SK-N-SH (cell line): ENCODE measurements around the gene RHBDL2. TPM values are rescaled to one million over a fixed set of nuclear protein-coding genes. Genes with fewer than 3 reads are reported as not detected.

Experiments
- CTCF ChIA-PET: fragments of 300-600, 350-600 bp; formaldehyde crosslinking; extraction: SDS; loops from one replicate; lab custom pipeline; 2021; lab: Yijun Ruan, JAX
- POLR2A ChIA-PET: fragments of 350-600 bp; sonication (Branson Sonifier 250); formaldehyde crosslinking; extraction: SDS; loops from one replicate; lab custom pipeline; 2020; ENCODE audit warnings: antibody characterized with exemption, inconsistent platforms; lab: Yijun Ruan, JAX
- DNase-seq: peaks from one replicate; pipeline ENCODE4 v3.0.0; 2012
- H2AFZ ChIP-seq: fragments of 200-600 bp; sonication (generic); 2 replicates; pipeline ENCODE4 v1.8.1; 2016; ENCODE audit warnings: antibody characterized with exemption, mild to moderate bottlenecking, low read depth
- H3F3A ChIP-seq: fragments of 200-600 bp; sonication (generic); replicated peaks from 2 replicates; pipeline ENCODE3; 2016; ENCODE audit warnings: antibody characterized with exemption, mild to moderate bottlenecking; ENCODE audit not compliant: insufficient read depth
- H3K27ac ChIP-seq, 2 experiments: fragments of 200-500 bp in 1 of 2; fragments of 200-600 bp in 1 of 2; sonication (Bioruptor generic) in 1 of 2; sonication (generic), shearing (Covaris generic) in 1 of 2; 2 replicates each; pipeline versions ENCODE4 v1.5.1 to v1.6.1; 2014 to 2016; ENCODE audit warnings: low read depth in 2 of 2, inconsistent platforms in 1 of 2, low read length in 1 of 2, mild to moderate bottlenecking in 1 of 2, mixed read lengths in 1 of 2
- H3K27me3 ChIP-seq: fragments of 200-600 bp; sonication (generic), shearing (Covaris generic); 2 replicates; pipeline ENCODE4 v1.6.1; 2016; ENCODE audit warnings: mixed run types; ENCODE audit not compliant: insufficient read depth
- H3K36me3 ChIP-seq, 2 experiments: fragments of 200-500 bp in 1 of 2; fragments of 200-600 bp in 1 of 2; sonication (Bioruptor generic) in 1 of 2; sonication (generic) in 1 of 2; replicated peaks in 1 of 2; 2 replicates each; pipeline versions ENCODE3 to v1.5.1; 2014 to 2016; ENCODE audit warnings: low read length in 1 of 2, mild to moderate bottlenecking in 1 of 2; ENCODE audit not compliant: insufficient read depth in 2 of 2, control insufficient read depth in 1 of 2
- H3K4me1 ChIP-seq, 2 experiments: fragments of 200-500 bp in 1 of 2; fragments of 200-600 bp in 1 of 2; sonication (Bioruptor generic) in 1 of 2; sonication (generic), shearing (Covaris generic) in 1 of 2; 2 replicates each; pipeline versions ENCODE4 v1.5.1 to v1.6.1; 2014 to 2016; ENCODE audit warnings: low read depth in 1 of 2, low read length in 1 of 2, mixed run types in 1 of 2; ENCODE audit not compliant: insufficient read depth in 2 of 2, control insufficient read depth in 1 of 2
- H3K4me2 ChIP-seq: fragments of 200-600 bp; sonication (generic), shearing (Covaris generic); 2 replicates; pipeline ENCODE4 v1.6.1; 2017; ENCODE audit warnings: mixed run types
- H3K4me3 ChIP-seq, 2 experiments: fragments of 200-500 bp in 1 of 2; fragments of 200-600 bp in 1 of 2; sonication (Bioruptor generic) in 1 of 2; sonication (generic), shearing (Covaris generic) in 1 of 2; 2 replicates each; pipeline versions ENCODE4 v1.5.1 to v1.8.1; 2014 to 2016; ENCODE audit warnings: low read depth in 2 of 2, inconsistent platforms in 1 of 2, low read length in 1 of 2, mild to moderate bottlenecking in 1 of 2, mixed read lengths in 1 of 2, moderate library complexity in 1 of 2
- H3K79me2 ChIP-seq: fragments of 200-600 bp; sonication (generic); 2 replicates; pipeline ENCODE4 v1.8.1; 2017; ENCODE audit warnings: mild to moderate bottlenecking; ENCODE audit not compliant: insufficient read depth
- H3K9ac ChIP-seq: fragments of 200-600 bp; sonication (generic); 2 replicates; pipeline ENCODE4 v1.6.1; 2017; ENCODE audit warnings: mixed run types
- H3K9me2 ChIP-seq: fragments of 200-600 bp; sonication (generic); 2 replicates; pipeline ENCODE4 v1.6.1; 2017; ENCODE audit warnings: mixed run types
- H3K9me3 ChIP-seq: fragments of 200-600 bp; sonication (generic); 2 replicates; pipeline ENCODE4 v1.6.1; 2017; ENCODE audit warnings: mixed run types, mild to moderate bottlenecking, moderate library complexity
- H4K20me1 ChIP-seq: fragments of 200-600 bp; sonication (generic); 2 replicates; pipeline ENCODE4 v1.6.1; 2017; ENCODE audit warnings: mild to moderate bottlenecking, mixed run types; ENCODE audit not compliant: insufficient read depth
- CHD2 ChIP-seq: fragments of 150-350 bp; IDR thresholded peaks from 2 replicates; pipeline ENCODE4 v1.6.1; 2018; ENCODE audit warnings: low read length; ENCODE audit not compliant: partially characterized antibody
- CTCF ChIP-seq: fragments of 200-600 bp; sonication (generic); IDR thresholded peaks from 2 replicates; pipeline ENCODE4 v1.6.1; 2017; ENCODE audit warnings: antibody characterized with exemption, mild to moderate bottlenecking, moderate library complexity
- EP300 ChIP-seq, 2 experiments: IDR thresholded peaks; 2 replicates each; pipeline versions ENCODE4 v1.4.0 to v1.6.1; 2012; ENCODE audit warnings: borderline replicate concordance in 1 of 2, low read depth in 1 of 2, low read length in 1 of 2
- FOSL2 ChIP-seq: IDR thresholded peaks from 2 replicates; pipeline ENCODE4 v1.4.0; 2012; ENCODE audit warnings: low read depth, mild to moderate bottlenecking, moderate library complexity, borderline replicate concordance
- FOXJ3 ChIP-seq: sonication (generic); formaldehyde crosslinking; IDR thresholded peaks from 2 replicates; pipeline ENCODE4 v1.5.1; 2020; ENCODE audit warnings: mild to moderate bottlenecking, missing genetic modification reagents
- FOXM1 ChIP-seq: IDR thresholded peaks from 2 replicates; pipeline ENCODE4 v1.4.0; 2012; ENCODE audit warnings: low read depth, mild to moderate bottlenecking
- IRF3 ChIP-seq: fragments of 150-350 bp; IDR thresholded peaks from 2 replicates; pipeline ENCODE4 v1.6.1; 2016; ENCODE audit warnings: mild to moderate bottlenecking, low read depth, low read length
- JUND ChIP-seq: IDR thresholded peaks from 2 replicates; pipeline ENCODE4 v1.4.0; 2012
- MAX ChIP-seq: IDR thresholded peaks from 2 replicates; pipeline ENCODE4 v1.4.0; 2012; ENCODE audit warnings: low read depth
- MXI1 ChIP-seq: IDR thresholded peaks from 2 replicates; pipeline ENCODE4 v1.6.1; 2012; ENCODE audit warnings: mild to moderate bottlenecking, low read depth, low read length, improper control_type of control experiment
- NFIC ChIP-seq: IDR thresholded peaks from 2 replicates; pipeline ENCODE4 v1.4.0; 2012; ENCODE audit warnings: borderline replicate concordance
- NRF1 ChIP-seq: IDR thresholded peaks from 2 replicates; pipeline ENCODE4 v1.6.1; 2012; ENCODE audit warnings: low read depth, mild to moderate bottlenecking, low read length
- PBX3 ChIP-seq: IDR thresholded peaks from 2 replicates; pipeline ENCODE4; 2012
- RCOR1 ChIP-seq: fragments of 150-350 bp; IDR thresholded peaks from 2 replicates; pipeline ENCODE4 v1.6.1; 2017; ENCODE audit warnings: antibody characterized with exemption, low read length
- RFX5 ChIP-seq: IDR thresholded peaks from 2 replicates; pipeline ENCODE4 v1.6.1; 2012; ENCODE audit warnings: mild to moderate bottlenecking, improper control_type of control experiment, low read length
- TCF12 ChIP-seq: IDR thresholded peaks from 2 replicates; pipeline ENCODE4 v1.4.0; 2012
- TEAD4 ChIP-seq: IDR thresholded peaks from 2 replicates; pipeline ENCODE4 v1.4.0; 2012; ENCODE audit warnings: mild to moderate bottlenecking, borderline replicate concordance; ENCODE audit not compliant: insufficient read depth
- YY1 ChIP-seq: IDR thresholded peaks from 2 replicates; pipeline ENCODE4 v1.4.0; 2012; ENCODE audit warnings: low read depth, mild to moderate bottlenecking
- ZBTB33 ChIP-seq: IDR thresholded peaks from 2 replicates; pipeline ENCODE4 v1.4.0; 2012; ENCODE audit warnings: low read depth, borderline replicate concordance
- WGBS: methylation state at CpG from one replicate; pipeline ENCODE4 v1.1.6; 2017; ENCODE audit warnings: low lambda C conversion rate; 5-methylcytosine and 5-hydroxymethylcytosine counted together
- polyA plus RNA-seq, 3 experiments: library from polyadenylated mRNA; depleted of rRNA; stranded (reverse); fragments of >200 nt; gene quantifications; 2 replicates each; pipeline ENCODE4 v1.2.3, GENCODE V29; 2012

RHBDL2 gene
- polyA plus RNA-seq, 1 of the 3 experiments (the other 2 are of a cell fraction) = 0.07 TPM

- Histone ChIP-seq H3K9me2 (no peaks in the 10 kb centered on the region), H3F3A (no peaks in the 10 kb centered on the region), H3K27me3 (no peaks in the 10 kb centered on the region), H3K4me2 (no peak overlapping the region), H2AFZ (no peak overlapping the region), H3K4me3 (no peak overlapping the region), H3K36me3 (no peaks in the 10 kb centered on the region), H4K20me1 (no peaks in the 10 kb centered on the region), H3K27ac (no peak overlapping the region), H3K79me2 (no peaks in the 10 kb centered on the region), H3K9me3 (no peaks in the 10 kb centered on the region), H3K4me1 (peaks cover 0 to 10% of the 10 kb centered on the region in 2 experiments; a peak in 1 of 4 replicates), H3K9ac (no peak overlapping the region)
- ChIA-PET CTCF (no interaction called here), POLR2A (no interaction called here)
- WGBS = 81% methylated on average over 2 of the region's 2 CpGs
- DNase-seq = no peak
- TF ChIP-seq EP300 (IDR thresholded peaks at IDR 0.05; ENCODE audit: borderline replicate concordance in 1 of 2, low read depth in 1 of 2, low read length in 1 of 2) (no peak), IRF3 (no peak), CTCF (no peak), PBX3 (no peak), JUND (no peak), MXI1 (no peak), TCF12 (no peak), FOSL2 (no peak), MAX (no peak), TEAD4 (no peak), YY1 (no peak), FOXM1 (no peak), CHD2 (no peak), FOXJ3 (CRISPR knock-in tag) (no peak), NFIC (no peak), ZBTB33 (no peak), RFX5 (no peak), RCOR1 (no peak), NRF1 (no peak)
These were observed 16.2 kb downstream of the RHBDL2 start for GRCh38 chr1:38925391-38925790.
